ENCODE results near the gene IFRD1. TPM values are rescaled to one million over a fixed set of nuclear protein-coding genes. Genes with fewer than 3 reads are reported as not detected.

IFRD1 gene
- polyA plus RNA-seq, 1 of the 3 experiments (the other 2 are of a cell fraction), result 31.0 TPM

GRCh38 chr7:112487457-112488263, 37.4 kb downstream of the IFRD1 start:
- Histone ChIP-seq H3K36me3 (replicated peaks in 1 of 2; ENCODE audit: control insufficient read depth in 1 of 2, insufficient read depth in 2 of 2, low read length in 1 of 2) (peaks cover 4 to 6% of the 10 kb centered on the region in 2 experiments), H3K27me3 (ENCODE audit: insufficient read depth) (no peaks in the 10 kb centered on the region), H3K9me3 (no peaks in the 10 kb centered on the region), H3K9me2 (no peaks in the 10 kb centered on the region), H3F3A (replicated peaks; ENCODE audit: insufficient read depth) (peaks cover 13% of the 10 kb centered on the region), H2AFZ (ENCODE audit: low read depth) (no peak overlapping the region), H4K20me1 (ENCODE audit: insufficient read depth) (no peaks in the 10 kb centered on the region), H3K4me2 (no peak overlapping the region), H3K27ac (ENCODE audit: low read depth in 2 of 2, low read length in 1 of 2) (no peak overlapping the region), H3K4me3 (ENCODE audit: low read depth in 2 of 2, low read length in 1 of 2) (no peak overlapping the region), H3K79me2 (ENCODE audit: insufficient read depth) (no peaks in the 10 kb centered on the region), H3K4me1 (ENCODE audit: control insufficient read depth in 1 of 2, insufficient read depth in 2 of 2, low read depth in 1 of 2, low read length in 1 of 2) (peaks cover 0 to 7% of the 10 kb centered on the region in 2 experiments), H3K9ac (no peak overlapping the region)
- WGBS (ENCODE audit: low lambda C conversion rate), result 94% methylated on average over 8 of the region's 8 CpGs
- TF ChIP-seq JUND (IDR thresholded peaks at IDR 0.05) (no peak), FOXM1 (IDR thresholded peaks at IDR 0.05; ENCODE audit: low read depth) (no peak), RAD21 (IDR thresholded peaks at IDR 0.05; ENCODE audit: low read length) (no peak), ZBTB33 (IDR thresholded peaks at IDR 0.05; ENCODE audit: borderline replicate concordance, low read depth) (no peak), RXRA (IDR thresholded peaks at IDR 0.05; ENCODE audit: borderline replicate concordance, low read depth) (no peak), CHD2 (IDR thresholded peaks at IDR 0.05; ENCODE audit: low read length, partially characterized antibody) (no peak), USF2 (IDR thresholded peaks at IDR 0.05; ENCODE audit: borderline replicate concordance, low read depth, low read length) (no peak), FOSL2 (IDR thresholded peaks at IDR 0.05; ENCODE audit: borderline replicate concordance, low read depth) (no peak), SMC3 (IDR thresholded peaks at IDR 0.05; ENCODE audit: low read depth, low read length) (no peak), REST (IDR thresholded peaks at IDR 0.05; ENCODE audit: low read depth, low read length) (no peak), POLR2AphosphoS5 (IDR thresholded peaks at IDR 0.05; ENCODE audit: low read depth, low read length) (no peak), USF1 (IDR thresholded peaks at IDR 0.05; ENCODE audit: borderline replicate concordance, low read depth) (no peak)
- POLR2A ChIA-PET, result no interaction called here
- CTCF ChIA-PET, result interaction anchor here (0.8 to 3.9 kb wide), 4 partner anchors 8 to 746 kb away, joined by 3 to 23 read pairs (median 6); no protein-coding TSS in a partner anchor
- no peak for DNase-seq
